GDM1 (cell line): ENCODE measurements around the gene CEND1.

Source experiments
- DNase-seq: peaks from one replicate; lab custom pipeline; 2025; lab: John Stamatoyannopoulos, UW

Gene CEND1

GRCh38 chr11:827146-827896, 37.4 kb upstream of the CEND1 start:
- no peak for DNase-seq

GRCh38 chr11:826836-827145, 36.9 kb upstream of the CEND1 start:
- no peak for DNase-seq

- no peak for DNase-seq
Observed at GRCh38 chr11:826227-826621, 36.3 kb upstream of the CEND1 start.

- DNase-seq: no peak
Observed at GRCh38 chr11:825366-826226, 35.7 kb upstream of the CEND1 start.

GRCh38 chr11:824942-825341, 35.1 kb upstream of the CEND1 start:
- DNase-seq: no peak

- DNase-seq: no peak
Observed at GRCh38 chr11:824292-824880, 34.5 kb upstream of the CEND1 start.

GRCh38 chr11:823441-824291, 33.8 kb upstream of the CEND1 start:
- no peak for DNase-seq

GRCh38 chr11:821512-822371, 31.9 kb upstream of the CEND1 start:
- DNase-seq: no peak

GRCh38 chr11:820655-821511, 31.0 kb upstream of the CEND1 start:
- DNase-seq: no peak

- peak; percentile 74 for DNase-seq
Observed at GRCh38 chr11:819943-820649, 30.2 kb upstream of the CEND1 start.

GRCh38 chr11:819129-819931, 29.4 kb upstream of the CEND1 start:
- DNase-seq: peak; percentile 82

GRCh38 chr11:818396-819128, 28.7 kb upstream of the CEND1 start, which contains the start of gene PNPLA2:
TSS of gene PNPLA2 (plus strand) at chr11:818914. CDS start at chr11:819719, 805 bp downstream.
- DNase-seq: no peak

- DNase-seq: no peak
Observed at GRCh38 chr11:816433-816779, 26.5 kb upstream of the CEND1 start.

- no peak for DNase-seq
Observed at GRCh38 chr11:815675-816432, 26.0 kb upstream of the CEND1 start.

- no peak for DNase-seq
Observed at GRCh38 chr11:813456-814096, 23.7 kb upstream of the CEND1 start.

GRCh38 chr11:813072-813455, 23.2 kb upstream of the CEND1 start:
- DNase-seq: no peak

GRCh38 chr11:812390-812789, 22.5 kb upstream of the CEND1 start:
- no peak for DNase-seq
